Iris pigment epithelial cell (primary cell): Measurements from ENCODE around the gene CYP2D6.
A peak's percentile ranks its signal among the peaks of the same experiment; 100 is the strongest.
"Not testable (repeated sequence)": the region's sequence is repeated elsewhere in the genome, so short reads cannot be mapped to it uniquely, and the experiment has no call there.

Experiments
- DNase-seq: peaks from one replicate; pipeline ENCODE4 v3.0.0-alpha.2; 2011; ENCODE audit warnings: low read depth

CYP2D6 gene

GRCh38 chr22:42134100-42135020, 3.8 kb upstream of the CYP2D6 start:
- DNase-seq, result no peak

- DNase-seq, result no peak
Observed at GRCh38 chr22:42132457-42132856, 1.8 kb upstream of the CYP2D6 start.

GRCh38 chr22:42131562-42131961, 952 bp upstream of the CYP2D6 start:
- DNase-seq, result no peak

GRCh38 chr22:42130182-42130581, 428 bp downstream of the CYP2D6 start:
- not testable (repeated sequence) for DNase-seq

- not testable (repeated sequence) for DNase-seq
Observed at GRCh38 chr22:42128776-42129694, 1.6 kb downstream of the CYP2D6 start.

- DNase-seq, result not testable (repeated sequence)
Observed at GRCh38 chr22:42128007-42128406, 2.6 kb downstream of the CYP2D6 start.

GRCh38 chr22:42127606-42128005, 3.0 kb downstream of the CYP2D6 start:
- DNase-seq, result no peak

- DNase-seq, result not testable (repeated sequence)
Observed at GRCh38 chr22:42123529-42123928, 7.1 kb downstream of the CYP2D6 start.

- not testable (repeated sequence) for DNase-seq
Observed at GRCh38 chr22:42120231-42121021, 10.2 kb downstream of the CYP2D6 start.

GRCh38 chr22:42116848-42117424, 13.7 kb downstream of the CYP2D6 start:
- DNase-seq, result peak; percentile 59

- DNase-seq, result not testable (repeated sequence)
Observed at GRCh38 chr22:42115420-42115830, 15.2 kb downstream of the CYP2D6 start.

- peak; percentile 18 for DNase-seq
Observed at GRCh38 chr22:42114721-42115120, 15.9 kb downstream of the CYP2D6 start.

- not testable (repeated sequence) for DNase-seq
Observed at GRCh38 chr22:42112793-42113192, 17.8 kb downstream of the CYP2D6 start.

GRCh38 chr22:42111798-42112197, 18.8 kb downstream of the CYP2D6 start:
- DNase-seq, result no peak

- no peak for DNase-seq
Observed at GRCh38 chr22:42108848-42109247, 21.8 kb downstream of the CYP2D6 start.

- not testable (repeated sequence) for DNase-seq
Observed at GRCh38 chr22:42104332-42104860, 26.2 kb downstream of the CYP2D6 start.

GRCh38 chr22:42101199-42101598, 29.4 kb downstream of the CYP2D6 start:
- DNase-seq, result no peak

GRCh38 chr22:42091455-42091782, 39.2 kb downstream of the CYP2D6 start:
- no peak for DNase-seq

GRCh38 chr22:42090596-42091454, 39.8 kb downstream of the CYP2D6 start, which contains the start of gene NDUFA6:
Gene NDUFA6 (minus strand): TSS chr22:42090772. CDS start chr22:42090744, 28 bp downstream.
- DNase-seq, result peak; percentile 99

- DNase-seq, result no peak
Observed at GRCh38 chr22:42086051-42086450, 44.6 kb downstream of the CYP2D6 start.
